ENCODE results near the gene TRMT112.

- no peak for TF ChIP-seq YY1 (IDR thresholded peaks at IDR 0.05; ENCODE audit: insufficient read depth, insufficient read length)
- TF ChIP-seq ZNF274 (IDR thresholded peaks at IDR 0.05; ENCODE audit: low read depth, low read length): no peak
Measured at GRCh38 chr11:64352995-64353714, 35.8 kb upstream of the TRMT112 start.

Measured in NT2/D1 (cell line).